ENCODE measurements around the gene C1orf210. TPM values are rescaled to one million over a fixed set of nuclear protein-coding genes. Genes with fewer than 3 reads are reported as not detected.

Gene C1orf210
- total and polyA plus RNA-seq, 2 of the 13 experiments (the other 11 are each of a cell fraction or from before 2014, with no cell fraction given), result 0.49 to 5.1 TPM

GRCh38 chr1:43321331-43321891, 36.0 kb upstream of the C1orf210 start:
- ChIA-PET POLR2A (no interaction called here), CTCF (ENCODE audit: low intra/inter-chr PET ratio, low total read pairs) (no interaction called here)
- FAIRE-seq (no peak), DNase-seq (ENCODE audit: low spot score) (peak; percentile 38), ATAC-seq (peak; percentile 40)
- intact Hi-C loops (cut with micrococcal nuclease; ENCODE audit: unreplicated experiment) (no loop called here), in situ Hi-C loops (cut with HindIII; ENCODE audit: extremely low pct_ligation_motif_present, low pct_unique_long_range_greater_than_20kb) (no loop called here)
- Histone ChIP-seq H3K4me2 (ENCODE audit: low read depth, low read length) (peak overlapping the region; percentile 13; the same call in 1 of the 2 replicates), H3K79me2 (ENCODE audit: insufficient read depth, low read length) (no peaks in the 10 kb centered on the region), H4K20me1 (ENCODE audit: insufficient read depth, low read length) (no peaks in the 10 kb centered on the region), H3K36me3 (replicated peaks in 1 of 2; ENCODE audit: control insufficient read depth in 1 of 2, insufficient read depth in 2 of 2, low read length in 2 of 2) (no peaks in the 10 kb centered on the region), H3K27ac (ENCODE audit: extremely low read length, insufficient read depth, low read length) (no peak overlapping the region), H3K27me3 (ENCODE audit: control insufficient read depth in 1 of 2, insufficient read depth in 2 of 2, low read length in 2 of 2) (peaks cover 6 to 26% of the 10 kb centered on the region in 2 experiments; a peak in 4 of 5 replicates), H3K9ac (ENCODE audit: insufficient read depth, low read depth, low read length) (no peak overlapping the region), H3K4me1 (ENCODE audit: insufficient read depth, low read length) (peaks cover 8% of the 10 kb centered on the region), H3K9me3 (ENCODE audit: low read length) (no peaks in the 10 kb centered on the region), H3K4me3 (replicated peaks in 1 of 3; ENCODE audit: insufficient read depth in 1 of 3, low read depth in 2 of 3, low read length in 3 of 3) (no peak overlapping the region; a peak in 1 of 6 replicates), H2AFZ (ENCODE audit: low read length) (no peak overlapping the region)
- 6% methylated on average over 3 of the region's 16 CpGs for WGBS (ENCODE audit: low lambda C conversion rate)
- BruUV-seq (replicated peaks), result no TSS peak
- TF ChIP-seq, protein P1, sequence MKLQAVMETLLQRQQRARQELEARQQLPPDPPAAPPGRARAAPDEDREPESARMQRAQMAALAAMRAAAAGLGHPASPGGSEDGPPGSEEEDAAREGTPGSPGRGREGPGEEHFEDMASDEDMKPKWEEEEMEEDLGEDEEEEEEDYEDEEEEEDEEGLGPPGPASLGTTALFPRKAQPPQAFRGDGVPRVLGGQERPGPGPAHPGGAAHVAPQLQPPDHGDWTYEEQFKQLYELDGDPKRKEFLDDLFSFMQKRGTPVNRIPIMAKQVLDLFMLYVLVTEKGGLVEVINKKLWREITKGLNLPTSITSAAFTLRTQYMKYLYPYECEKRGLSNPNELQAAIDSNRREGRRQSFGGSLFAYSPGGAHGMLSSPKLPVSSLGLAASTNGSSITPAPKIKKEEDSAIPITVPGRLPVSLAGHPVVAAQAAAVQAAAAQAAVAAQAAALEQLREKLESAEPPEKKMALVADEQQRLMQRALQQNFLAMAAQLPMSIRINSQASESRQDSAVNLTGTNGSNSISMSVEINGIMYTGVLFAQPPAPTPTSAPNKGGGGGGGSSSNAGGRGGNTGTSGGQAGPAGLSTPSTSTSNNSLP (IDR thresholded peaks at IDR 0.05; ENCODE audit: low read depth, low read length), result no peak
- TF ChIP-seq CREB1 (IDR thresholded peaks at IDR 0.05) (peak; percentile 78), CREB1 (CRISPR knock-in tag; IDR thresholded peaks at IDR 0.05) (0 out of 2 replicates have a peak, but pooled peaks have one; percentile 37), ZFP36 (IDR thresholded peaks at IDR 0.05; ENCODE audit: borderline replicate concordance, low read depth, low read length, partially characterized antibody) (no peak), ZNF687 (CRISPR knock-in tag; IDR thresholded peaks at IDR 0.05) (peak; percentile 42; the same call in 1 of the 2 replicates), BHLHE40 (IDR thresholded peaks at IDR 0.05; ENCODE audit: low read length) (0 out of 2 replicates have a peak, but pooled peaks have one; percentile 15), MIXL1 (CRISPR knock-in tag; IDR thresholded peaks at IDR 0.05) (no peak), THAP7 (CRISPR knock-in tag; IDR thresholded peaks at IDR 0.05) (no peak), ZBTB33 (CRISPR knock-in tag; IDR thresholded peaks at IDR 0.05) (peak; percentile 30; the same call in 1 of the 2 replicates)
